HUDEP-2 (cell line): ENCODE results near the gene HEXD.
"Not testable (repeated sequence)": the region's sequence is repeated elsewhere in the genome, so short reads cannot be mapped to it uniquely, and the experiment has no call there.

ENCODE experiments used
- DNase-seq, 76 experiments: peaks; one replicate each; lab custom pipeline; 2025; ENCODE audit not compliant: unreplicated experiment in 76 of 76; lab: John Stamatoyannopoulos, UW

Gene HEXD

DNA sequence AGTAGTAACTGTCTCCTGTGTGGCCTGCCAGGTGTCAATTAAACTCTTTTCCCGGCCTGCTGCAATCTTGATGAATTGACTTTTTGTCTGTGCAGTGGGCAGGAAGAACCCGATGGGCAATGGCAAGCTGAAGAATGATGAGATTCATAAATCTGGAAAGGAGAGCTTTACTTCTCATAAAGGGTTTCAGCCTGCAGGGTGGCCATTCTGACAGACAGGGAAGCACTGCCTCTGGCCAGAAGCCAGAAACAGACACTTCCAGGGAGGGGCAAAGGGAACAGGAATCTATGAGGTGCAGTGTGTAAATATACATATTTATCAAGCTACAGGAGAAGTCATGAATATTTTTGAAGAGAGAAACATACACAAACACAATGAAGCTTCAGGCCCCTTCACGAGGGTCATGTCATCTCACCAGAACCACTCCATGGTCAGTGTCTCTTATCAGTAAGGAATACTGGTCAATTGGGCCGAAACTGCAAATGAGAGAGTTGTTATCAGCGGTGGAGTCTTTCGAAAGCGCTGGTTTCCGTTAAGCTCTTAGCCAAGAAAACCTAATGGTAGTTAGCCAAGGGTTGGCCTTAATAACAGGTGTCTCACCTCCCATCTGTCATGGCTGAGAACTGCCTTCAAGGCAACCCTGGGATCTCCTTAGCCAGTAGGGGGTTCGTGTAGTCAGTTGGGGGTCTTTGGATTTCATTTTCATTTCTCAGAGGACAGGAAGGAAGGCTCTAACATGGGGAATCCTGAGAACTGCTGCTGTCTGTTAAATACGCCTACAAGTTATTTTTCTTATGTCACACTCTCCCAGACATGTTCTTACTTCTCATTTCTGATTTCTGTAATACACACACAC lies 39.2 kb downstream of the HEXD start:
- DNase-seq = peak in 15 of 76 experiments; percentile 5 to 49 (median 20)

GRCh38 chr17:82457929-82458178 lies 39.7 kb downstream of the HEXD start:
- DNase-seq = peak in 3 of 76 experiments; percentile 67 to 88 (median 69)

DNA sequence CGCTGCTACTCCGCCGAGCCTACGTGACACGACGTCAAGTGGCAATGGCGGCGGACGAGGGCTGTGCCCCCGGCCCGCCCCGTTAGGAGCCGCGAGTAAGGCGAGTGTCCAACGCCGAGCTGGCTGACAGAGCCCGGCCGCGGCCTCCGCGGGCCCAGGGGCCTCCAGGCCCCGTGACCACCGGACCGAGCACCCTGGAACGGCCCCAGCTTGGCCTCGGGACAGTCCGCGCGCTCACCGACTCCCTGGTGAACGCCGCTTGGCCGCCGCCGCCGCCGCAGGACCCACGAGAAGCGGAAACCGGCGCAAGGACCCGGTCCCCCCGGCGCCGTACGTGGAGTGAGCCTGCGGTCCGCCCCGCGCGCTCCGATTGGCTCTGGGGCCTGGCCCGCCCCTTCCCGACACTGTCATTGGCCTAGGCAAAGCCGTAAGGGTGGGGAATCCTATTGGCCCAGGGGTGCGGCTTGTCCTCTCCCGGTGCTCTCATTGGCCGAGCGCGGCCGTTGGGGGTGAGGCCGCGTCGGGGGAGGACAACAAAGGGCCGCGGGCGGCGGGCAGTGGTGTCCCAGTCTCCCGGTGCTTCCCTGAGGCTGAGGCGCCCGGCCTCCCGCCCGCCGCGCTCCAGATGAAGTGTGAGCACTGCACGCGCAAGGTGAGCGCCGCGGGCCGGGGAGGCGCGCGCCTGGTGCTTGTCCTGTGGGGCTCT lies 40.2 kb downstream of the HEXD start, which contains the start of gene NARF:
TSS of gene NARF (plus strand) at position 563 of the 706 bp plus-strand sequence. CDS start at position 626, 63 bp downstream.
- peak in 75 of 76 experiments; percentile 73 to 98 (median 94) for DNase-seq

DNA sequence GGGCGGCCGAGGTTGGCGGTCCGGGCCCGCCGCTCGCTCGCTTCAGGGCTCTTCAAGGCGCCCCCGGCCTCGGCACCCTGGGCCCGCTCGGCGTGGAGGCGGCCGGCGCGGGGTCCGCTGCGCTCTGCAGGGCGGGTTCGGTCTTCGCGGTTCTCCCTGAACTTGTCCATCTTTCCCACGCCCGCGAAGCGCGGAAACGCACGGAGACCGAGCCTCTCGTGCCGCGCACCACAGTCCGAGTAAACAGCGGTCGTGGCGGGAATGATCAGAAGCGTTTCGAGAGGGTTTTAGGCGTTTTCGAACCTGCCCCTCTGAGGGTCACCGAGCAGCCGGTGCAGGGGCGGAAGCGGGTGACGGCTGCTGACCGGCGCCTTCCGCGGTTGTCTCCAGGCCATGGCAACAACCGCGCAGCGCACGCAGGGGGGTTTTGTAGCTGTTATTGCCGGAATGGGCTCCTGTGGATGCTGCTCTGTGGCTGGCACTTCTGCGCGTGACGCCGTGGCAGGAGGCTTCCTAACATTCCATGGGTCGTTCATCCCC lies 40.8 kb downstream of the HEXD start:
- DNase-seq = peak in 2 of 76 experiments; percentile 22 to 32

GRCh38 chr17:82459936-82460335 lies 41.8 kb downstream of the HEXD start:
- not testable (repeated sequence) for DNase-seq

- peak in 75 of 76 experiments; percentile 44 to 96 (median 87) for DNase-seq
These were observed 43.8 kb downstream of the HEXD start for GRCh38 chr17:82461827-82462524.

- DNase-seq = no peak
These were observed 45.2 kb downstream of the HEXD start for GRCh38 chr17:82463391-82463790.

- no peak for DNase-seq
These were observed 45.9 kb downstream of the HEXD start for GRCh38 chr17:82463925-82464566.

- no peak for DNase-seq
These were observed 46.4 kb downstream of the HEXD start for GRCh38 chr17:82464567-82464929.

GRCh38 chr17:82465023-82465603 lies 47.0 kb downstream of the HEXD start:
- peak in 24 of 76 experiments; percentile 7 to 47 (median 20) for DNase-seq

DNA sequence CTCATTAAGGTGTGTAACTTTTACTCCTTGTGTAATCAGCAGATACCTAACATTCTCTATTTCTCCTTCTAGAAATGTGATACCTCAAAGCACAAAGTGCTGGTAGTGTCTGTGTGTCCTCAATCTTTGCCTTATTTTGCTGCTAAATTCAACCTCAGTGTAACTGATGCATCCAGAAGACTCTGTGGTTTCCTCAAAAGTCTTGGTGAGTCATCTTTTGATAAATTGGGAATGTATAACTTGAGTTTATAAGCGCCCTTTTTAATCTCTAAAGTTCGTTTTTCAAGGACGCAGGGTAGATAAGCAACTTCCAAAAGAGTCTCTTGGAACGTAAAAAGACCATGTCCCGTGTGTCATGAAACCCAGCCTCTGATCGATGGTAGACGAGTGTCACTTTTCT lies 50.5 kb downstream of the HEXD start:
- DNase-seq = no peak

GRCh38 chr17:82470065-82470464 lies 51.9 kb downstream of the HEXD start:
- DNase-seq = no peak

DNA sequence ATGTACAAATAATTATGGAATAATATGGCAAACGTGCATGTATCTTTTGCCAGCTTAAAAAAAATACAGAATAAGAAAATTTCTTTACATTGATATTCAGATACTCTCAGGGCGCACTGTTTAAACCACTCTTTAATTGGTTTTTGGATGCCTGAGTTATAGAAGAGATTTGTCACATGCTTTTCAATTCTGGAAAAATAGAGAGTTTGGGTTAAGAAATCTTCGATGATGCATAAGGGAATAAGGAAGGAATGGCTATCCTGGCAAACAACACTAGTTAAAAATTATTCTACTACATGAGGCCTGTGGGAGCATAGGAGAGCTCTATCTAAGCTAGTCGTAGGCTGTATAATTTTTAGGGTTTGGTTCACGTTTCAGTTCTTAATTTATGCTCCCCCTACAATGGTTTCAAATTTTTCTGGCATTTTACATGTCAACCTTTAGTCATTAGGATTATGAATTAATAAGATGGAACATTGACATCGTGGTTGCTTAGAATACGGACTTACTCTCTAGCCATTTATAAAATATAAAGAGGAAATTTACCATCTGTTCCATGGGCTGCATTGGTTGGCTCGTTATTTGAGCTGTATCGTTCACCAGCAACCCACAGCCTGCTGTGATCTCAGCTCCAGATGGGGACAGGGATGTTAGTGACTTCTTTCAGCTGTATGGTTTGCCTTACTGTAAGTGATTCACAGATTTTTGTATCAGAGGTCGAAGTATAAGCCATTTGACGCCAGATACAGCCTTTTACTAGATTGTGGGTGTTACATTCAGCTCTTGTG lies 56.3 kb downstream of the HEXD start:
- no peak for DNase-seq

GRCh38 chr17:82475458-82475857 lies 57.3 kb downstream of the HEXD start:
- DNase-seq = no peak

DNA sequence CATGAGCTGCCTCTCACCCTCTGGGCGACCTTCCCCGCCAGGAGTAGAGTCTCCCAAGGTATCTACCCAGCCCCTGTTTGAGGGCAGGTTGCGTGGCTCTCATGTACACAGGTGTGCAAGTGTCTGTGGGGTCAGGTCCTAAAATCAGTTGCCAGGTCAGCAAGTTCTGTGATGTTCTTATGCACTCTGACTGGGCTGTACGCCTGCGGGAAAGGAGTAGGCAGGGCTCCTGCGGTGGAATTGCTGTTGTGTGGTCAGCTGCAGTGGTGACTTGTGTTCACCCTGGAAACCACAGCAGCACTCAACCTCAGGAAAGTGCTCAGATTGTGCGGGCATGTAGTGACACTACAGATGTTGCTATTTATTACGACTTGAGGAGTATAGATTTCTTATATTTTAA lies 59.8 kb downstream of the HEXD start:
- no peak for DNase-seq

GRCh38 chr17:82479602-82480001 lies 61.5 kb downstream of the HEXD start:
- DNase-seq = no peak

- no peak for DNase-seq
These were observed 62.2 kb downstream of the HEXD start for GRCh38 chr17:82480318-82480717.

DNA sequence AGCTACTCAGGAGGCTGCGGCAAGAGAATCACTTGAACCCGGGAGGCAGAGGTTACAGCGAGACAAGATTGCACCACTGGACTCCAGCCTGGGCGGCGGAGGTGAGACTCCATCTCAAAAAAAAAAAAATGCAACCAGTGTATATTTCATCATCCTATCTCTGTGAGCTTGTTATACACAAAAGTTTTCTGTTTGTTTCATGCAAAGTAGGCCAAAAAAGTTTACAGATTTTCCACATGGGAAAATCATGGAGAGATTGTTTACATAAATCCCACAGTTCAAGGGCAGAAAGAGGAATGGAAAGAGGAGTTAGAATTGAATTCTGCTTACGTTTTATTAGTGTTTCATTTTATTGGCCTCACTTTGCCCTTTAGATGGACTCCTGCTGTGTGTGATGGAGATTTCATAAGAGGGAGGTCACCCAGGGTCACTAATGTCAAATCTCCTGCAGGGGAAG lies 65.1 kb downstream of the HEXD start:
- DNase-seq = no peak

GRCh38 chr17:82483836-82484235 lies 65.7 kb downstream of the HEXD start:
- DNase-seq = no peak
